Choroid plexus epithelial cell (primary cell): Measurements from ENCODE around the gene THSD4.

ENCODE experiments used
- DNase-seq: peaks from one replicate; pipeline ENCODE4 v3.0.0-alpha.2; 2010; ENCODE audit warnings: low read depth
- H3K4me3 ChIP-seq: 2 replicates; pipeline ENCODE4 v1.5.1; 2011; ENCODE audit warnings: low read depth, mild to moderate bottlenecking, control low read depth, low read length, moderate library complexity
- TF ChIP-seq, protein P1 (sequence below): conservative IDR thresholded peaks from 2 replicates; pipeline ENCODE4 v1.5.1; 2011; ENCODE audit warnings: low read depth, mild to moderate bottlenecking, control low read depth, inconsistent platforms, low read length, moderate library complexity

The THSD4 gene

DNA sequence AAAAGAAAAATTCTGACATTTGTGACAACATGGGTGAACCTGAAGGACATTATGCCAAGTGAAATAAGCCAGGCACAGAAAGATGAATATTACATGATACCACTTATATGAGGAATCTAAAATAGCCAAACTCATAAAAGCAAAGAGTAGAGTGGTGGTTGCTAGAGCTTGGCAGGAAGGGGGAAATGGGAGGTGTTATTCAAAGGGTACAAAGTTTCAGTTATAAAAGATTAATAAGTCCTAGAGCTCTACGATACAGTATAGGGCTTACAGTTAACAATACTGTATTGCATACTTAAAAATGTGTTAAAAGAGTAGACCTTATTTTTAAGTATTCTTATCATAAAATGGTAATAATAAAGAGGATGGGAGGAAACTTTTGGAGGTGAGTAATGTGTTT lies 583.5 kb downstream of the THSD4 start:
- TF ChIP-seq, protein P1, sequence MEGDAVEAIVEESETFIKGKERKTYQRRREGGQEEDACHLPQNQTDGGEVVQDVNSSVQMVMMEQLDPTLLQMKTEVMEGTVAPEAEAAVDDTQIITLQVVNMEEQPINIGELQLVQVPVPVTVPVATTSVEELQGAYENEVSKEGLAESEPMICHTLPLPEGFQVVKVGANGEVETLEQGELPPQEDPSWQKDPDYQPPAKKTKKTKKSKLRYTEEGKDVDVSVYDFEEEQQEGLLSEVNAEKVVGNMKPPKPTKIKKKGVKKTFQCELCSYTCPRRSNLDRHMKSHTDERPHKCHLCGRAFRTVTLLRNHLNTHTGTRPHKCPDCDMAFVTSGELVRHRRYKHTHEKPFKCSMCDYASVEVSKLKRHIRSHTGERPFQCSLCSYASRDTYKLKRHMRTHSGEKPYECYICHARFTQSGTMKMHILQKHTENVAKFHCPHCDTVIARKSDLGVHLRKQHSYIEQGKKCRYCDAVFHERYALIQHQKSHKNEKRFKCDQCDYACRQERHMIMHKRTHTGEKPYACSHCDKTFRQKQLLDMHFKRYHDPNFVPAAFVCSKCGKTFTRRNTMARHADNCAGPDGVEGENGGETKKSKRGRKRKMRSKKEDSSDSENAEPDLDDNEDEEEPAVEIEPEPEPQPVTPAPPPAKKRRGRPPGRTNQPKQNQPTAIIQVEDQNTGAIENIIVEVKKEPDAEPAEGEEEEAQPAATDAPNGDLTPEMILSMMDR = no peak
- DNase-seq = no peak
- no peak overlapping the region for H3K4me3 ChIP-seq

GRCh38 chr15:71699977-71700376 lies 584.7 kb downstream of the THSD4 start:
- H3K4me3 ChIP-seq = no peak overlapping the region
- TF ChIP-seq, protein P1 = no peak
- no peak for DNase-seq

DNA sequence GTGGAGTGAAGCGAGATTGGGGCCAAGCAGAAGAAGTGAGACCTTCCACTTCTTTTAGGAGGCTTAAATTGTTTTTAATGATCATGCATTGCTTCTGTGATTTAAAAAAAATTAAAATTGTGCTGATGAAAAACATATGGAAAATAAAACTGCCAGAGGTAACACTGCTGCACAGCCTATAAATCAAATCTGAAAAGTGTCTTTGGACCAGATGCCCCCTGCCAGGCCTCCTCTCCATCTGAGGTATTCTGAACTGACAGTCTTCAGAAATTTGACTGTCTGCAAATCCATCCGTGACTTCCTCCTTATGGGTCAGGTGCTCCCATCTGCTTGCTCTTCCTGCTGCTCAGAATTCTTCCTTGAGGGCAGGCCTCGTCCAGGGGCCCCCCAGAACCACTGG lies 586.5 kb downstream of the THSD4 start:
- TF ChIP-seq, protein P1 = no peak
- no peak for DNase-seq
- H3K4me3 ChIP-seq = no peak overlapping the region

DNA sequence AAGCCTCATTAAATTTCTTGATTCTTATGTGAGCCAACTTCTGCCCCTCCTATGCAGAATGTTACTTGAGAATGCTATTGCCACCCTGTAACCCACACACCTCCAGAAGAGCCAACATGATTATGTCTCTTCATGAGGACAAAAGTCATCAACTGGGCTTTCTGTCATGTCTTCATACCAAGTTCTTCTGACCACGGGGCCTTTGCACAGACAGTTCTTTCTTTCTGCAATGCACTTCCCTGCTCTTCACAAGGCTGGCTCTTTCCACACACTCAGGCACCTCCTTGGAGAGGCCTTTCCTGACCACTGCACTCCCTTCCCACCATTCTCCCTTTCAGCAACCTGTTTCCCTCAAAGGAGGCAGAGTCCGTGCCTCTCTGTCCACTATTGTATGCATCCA lies 587.2 kb downstream of the THSD4 start:
- no peak overlapping the region for H3K4me3 ChIP-seq
- no peak for DNase-seq
- TF ChIP-seq, protein P1 = no peak

GRCh38 chr15:71705151-71705550 lies 589.9 kb downstream of the THSD4 start:
- H3K4me3 ChIP-seq = no peak overlapping the region
- DNase-seq = peak; percentile 52
- TF ChIP-seq, protein P1 = no peak

DNA sequence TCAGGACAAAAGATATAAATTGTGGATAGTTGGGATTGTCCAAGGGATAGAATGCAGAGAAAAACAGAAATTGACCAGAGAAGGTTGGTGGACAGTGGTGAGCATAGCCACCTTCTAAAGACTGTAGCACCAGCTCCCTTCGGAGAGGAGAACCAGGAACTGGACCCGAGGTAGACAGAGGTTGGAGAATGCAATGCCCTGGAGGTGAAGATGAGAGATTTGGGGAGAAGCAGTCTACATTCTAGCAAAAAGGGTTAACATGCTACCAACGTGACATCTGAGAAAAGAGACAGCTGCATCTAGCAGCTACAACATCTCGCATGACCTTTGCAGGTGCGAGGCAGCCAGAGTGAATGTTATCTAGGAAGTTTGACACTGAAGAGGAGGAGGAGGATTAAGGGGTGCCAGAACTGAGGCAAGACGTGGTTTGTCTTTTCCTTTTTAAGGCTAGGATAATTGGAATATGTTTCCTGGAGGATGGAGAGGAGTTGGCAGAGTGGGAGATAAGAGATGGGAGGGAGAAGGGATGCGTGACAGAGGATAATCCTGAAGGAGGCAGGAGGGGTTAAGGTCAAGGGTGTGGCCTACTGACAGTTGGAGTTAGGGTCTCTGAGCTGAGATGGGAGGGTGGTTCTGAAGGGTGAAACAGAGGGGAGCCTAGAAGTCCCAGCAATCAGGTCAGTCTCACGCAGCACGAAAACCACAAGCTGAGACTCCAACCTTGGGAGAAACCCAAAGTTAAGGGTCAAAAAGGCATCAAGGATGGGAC lies 591.4 kb downstream of the THSD4 start:
- no peak for DNase-seq
- TF ChIP-seq, protein P1 = no peak
- H3K4me3 ChIP-seq = no peak overlapping the region
